GDM1 (cell line): ENCODE data around the gene ALDH4A1.

Experiments used
- DNase-seq: peaks from one replicate; lab custom pipeline; 2025; lab: John Stamatoyannopoulos, UW

Gene ALDH4A1

DNA sequence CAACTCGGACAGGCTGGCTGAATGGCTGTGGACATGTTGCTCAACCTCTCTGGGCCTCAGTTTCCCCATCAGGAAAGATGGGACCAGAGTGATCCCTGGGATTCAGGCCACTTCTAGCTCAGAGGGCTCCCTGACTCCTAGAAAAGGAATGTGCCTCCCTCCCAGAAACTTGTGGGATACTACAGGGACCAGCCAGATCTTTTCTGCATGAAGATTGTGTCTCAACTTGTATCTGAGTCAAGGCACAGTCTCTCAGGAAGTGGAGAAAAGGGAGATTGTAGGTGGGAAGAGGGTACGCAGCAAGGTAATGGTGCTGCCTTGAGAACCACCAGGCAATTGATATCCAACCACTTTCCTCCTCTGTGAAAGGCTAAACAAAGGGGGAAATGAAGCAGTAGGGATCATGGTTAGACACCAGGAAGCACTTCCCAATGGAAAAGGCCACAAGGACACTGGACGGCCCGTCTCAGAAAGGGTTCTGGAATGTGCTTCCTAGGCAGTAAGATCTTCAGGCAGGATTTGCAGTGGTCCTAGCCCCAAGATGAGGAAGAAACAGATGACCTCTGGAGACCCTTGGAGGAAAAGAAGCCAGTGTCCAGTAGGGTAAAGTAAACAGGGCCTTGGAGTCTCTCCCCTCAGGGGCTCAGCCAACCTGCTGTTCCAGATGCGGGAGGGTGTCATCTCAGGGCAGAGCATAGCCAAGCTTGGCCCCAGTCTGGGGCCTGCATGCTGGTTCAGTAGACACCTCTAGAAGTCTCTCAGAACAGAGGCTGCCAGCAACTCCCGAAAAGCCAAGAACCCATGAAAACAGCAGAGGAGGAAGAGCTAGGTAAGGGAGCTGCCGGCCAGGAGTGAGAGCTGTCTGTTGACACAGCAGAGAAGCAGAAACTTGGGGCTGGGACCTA is 37.3 kb upstream of the ALDH4A1 start:
- DNase-seq = no peak

DNA sequence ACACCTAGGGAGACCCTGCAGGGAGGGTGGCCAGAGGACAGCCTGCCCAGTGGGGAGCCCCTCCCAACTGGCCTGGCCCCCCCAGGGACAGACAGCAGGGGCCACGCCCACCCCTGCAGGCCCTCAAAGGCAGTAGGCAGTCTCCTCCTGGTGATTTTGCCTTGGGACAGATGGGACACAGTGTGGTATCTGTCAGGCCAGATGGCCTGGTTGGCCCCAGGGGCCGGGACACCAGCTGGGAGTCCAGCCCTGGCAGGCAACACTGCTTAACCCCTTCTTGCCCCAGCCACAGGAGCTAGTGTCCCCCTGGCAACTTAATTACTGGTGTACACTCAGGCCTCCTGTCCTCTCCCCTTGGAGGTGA is 36.3 kb upstream of the ALDH4A1 start:
- no peak for DNase-seq

DNA sequence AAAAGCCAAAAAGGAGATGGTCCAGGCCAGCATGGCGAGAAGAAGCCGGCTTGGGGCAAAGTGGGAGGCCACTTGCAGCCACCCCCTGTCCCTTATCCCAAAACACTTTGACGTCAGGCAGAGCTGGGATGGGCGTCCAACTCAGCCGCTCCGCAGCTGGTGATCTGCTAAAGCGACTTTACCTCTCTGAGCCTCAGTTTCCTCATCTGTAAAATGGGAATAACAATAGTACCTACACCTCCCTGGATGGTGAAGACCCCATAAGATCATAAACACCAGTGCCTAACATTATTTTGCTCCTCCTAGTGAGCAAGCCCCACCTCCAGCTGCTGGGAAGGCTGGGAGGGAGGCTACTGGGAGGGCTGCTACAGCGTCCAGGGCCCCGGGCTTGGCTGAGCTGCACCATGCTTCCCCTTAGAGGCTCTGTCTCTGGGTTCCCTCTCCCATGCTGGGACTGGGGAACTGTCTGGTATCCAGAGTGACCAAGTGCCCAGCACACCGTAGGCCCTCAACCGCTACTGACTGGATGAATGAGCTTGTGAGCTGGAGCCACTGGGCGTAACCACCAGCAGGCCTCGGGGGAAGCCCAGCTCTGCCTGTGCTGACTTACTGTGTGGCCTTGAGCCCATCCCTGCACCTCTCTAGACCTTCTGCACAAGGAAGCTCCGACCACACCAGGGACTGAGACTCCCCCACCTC is 35.8 kb upstream of the ALDH4A1 start:
- no peak for DNase-seq

- no peak for DNase-seq
These were observed 35.2 kb upstream of the ALDH4A1 start for GRCh38 chr1:18937539-18937938.

DNA sequence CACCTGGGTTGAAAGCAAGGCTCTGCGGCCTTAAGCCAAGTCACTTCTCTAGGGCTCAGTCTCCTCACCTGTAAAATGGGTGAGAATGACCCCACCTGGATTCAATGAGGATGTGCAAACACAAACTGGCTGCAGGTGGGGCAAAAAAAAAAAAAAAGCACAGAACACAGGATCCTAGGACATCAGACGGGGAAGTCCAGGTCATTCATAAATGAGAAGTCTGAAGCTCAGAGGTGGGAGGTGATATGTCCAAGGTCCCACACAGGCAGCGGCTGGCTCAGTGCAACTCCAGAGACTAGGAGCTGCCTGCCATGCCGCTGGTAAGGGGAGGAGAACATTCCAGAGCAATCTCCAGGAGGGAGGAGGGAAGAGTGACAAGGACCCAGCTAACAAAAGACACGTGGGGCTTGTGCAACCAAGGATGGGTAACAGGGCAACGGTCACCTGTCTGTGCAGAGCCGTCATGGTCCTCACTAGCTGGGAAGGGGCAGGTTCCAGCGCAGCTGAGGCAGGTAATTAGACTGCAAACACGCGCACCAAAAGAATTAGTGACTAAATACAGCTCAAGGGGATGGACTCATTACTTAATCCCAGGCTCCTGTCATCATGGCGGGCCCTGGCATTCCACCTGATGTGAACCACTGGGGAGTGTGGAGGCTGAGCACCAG is 34.6 kb upstream of the ALDH4A1 start:
- DNase-seq = no peak

- DNase-seq = no peak
These were observed 34.1 kb upstream of the ALDH4A1 start for GRCh38 chr1:18936471-18936813.

- DNase-seq = no peak
These were observed 32.0 kb upstream of the ALDH4A1 start for GRCh38 chr1:18934205-18935000.

GRCh38 chr1:18932879-18933278 is 30.5 kb upstream of the ALDH4A1 start:
- DNase-seq = no peak

DNA sequence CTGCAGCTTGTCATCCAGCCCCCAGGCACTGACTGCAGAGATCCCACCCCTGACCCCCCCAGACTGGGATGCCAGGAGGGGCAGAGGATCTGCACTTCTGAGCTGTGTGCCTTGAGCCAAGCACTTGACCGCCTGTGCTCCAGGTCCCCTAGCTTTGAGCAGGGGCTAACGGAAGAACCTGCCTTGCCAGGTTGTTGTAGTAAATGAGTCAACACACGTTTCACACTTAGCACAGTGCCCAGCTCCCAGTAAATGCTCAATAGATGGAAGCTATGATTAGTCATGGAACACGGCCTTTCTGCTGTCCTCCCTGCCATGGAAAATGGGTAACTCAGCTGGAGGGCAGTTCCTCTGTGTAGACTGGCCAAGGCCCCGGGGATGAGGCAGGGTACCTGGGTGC is 30.0 kb upstream of the ALDH4A1 start:
- no peak for DNase-seq

DNA sequence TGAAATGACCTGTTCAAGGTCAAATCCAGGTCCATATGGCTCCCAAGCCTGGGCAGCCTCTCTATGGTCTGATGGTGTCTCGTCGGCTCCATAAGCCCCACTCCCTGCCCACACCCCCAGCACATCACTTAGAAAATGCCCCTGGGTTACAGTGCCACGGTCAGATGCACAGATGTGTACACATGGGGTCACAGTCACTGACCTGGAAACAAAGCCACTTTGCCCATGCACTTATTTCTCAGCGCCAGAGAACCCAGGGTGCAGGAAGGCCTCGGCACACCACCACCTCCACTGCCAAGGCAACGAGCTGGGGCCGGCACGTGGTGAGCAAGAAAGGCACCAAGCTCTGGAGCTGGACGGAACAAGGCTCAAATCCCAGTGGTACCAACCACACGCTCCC is 29.4 kb upstream of the ALDH4A1 start:
- DNase-seq = no peak

GRCh38 chr1:18929686-18930085 is 27.3 kb upstream of the ALDH4A1 start:
- DNase-seq = no peak

DNA sequence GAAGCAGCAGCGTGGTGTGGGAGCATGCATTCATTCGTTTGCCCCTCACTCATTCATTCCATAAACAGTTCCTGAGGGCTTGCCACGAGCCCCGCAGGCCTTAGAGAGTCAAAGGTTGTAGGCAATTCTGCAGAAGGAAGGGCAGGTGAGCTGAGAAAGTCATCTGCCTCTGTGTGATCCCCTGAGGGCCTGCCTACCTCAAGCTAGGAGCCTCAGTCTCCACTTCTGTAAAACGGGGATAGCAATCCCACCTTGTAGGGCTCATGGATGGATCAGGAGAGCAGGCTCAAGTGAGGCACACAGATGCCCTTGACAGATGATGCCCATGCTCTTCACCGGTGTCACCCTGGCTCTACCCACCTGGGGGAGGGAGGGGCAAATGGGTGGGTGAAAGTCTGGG is 26.6 kb upstream of the ALDH4A1 start:
- DNase-seq = no peak

GRCh38 chr1:18928406-18928805 is 26.1 kb upstream of the ALDH4A1 start:
- no peak for DNase-seq

- DNase-seq = peak; percentile 76
These were observed 25.4 kb upstream of the ALDH4A1 start for GRCh38 chr1:18927654-18928272.

DNA sequence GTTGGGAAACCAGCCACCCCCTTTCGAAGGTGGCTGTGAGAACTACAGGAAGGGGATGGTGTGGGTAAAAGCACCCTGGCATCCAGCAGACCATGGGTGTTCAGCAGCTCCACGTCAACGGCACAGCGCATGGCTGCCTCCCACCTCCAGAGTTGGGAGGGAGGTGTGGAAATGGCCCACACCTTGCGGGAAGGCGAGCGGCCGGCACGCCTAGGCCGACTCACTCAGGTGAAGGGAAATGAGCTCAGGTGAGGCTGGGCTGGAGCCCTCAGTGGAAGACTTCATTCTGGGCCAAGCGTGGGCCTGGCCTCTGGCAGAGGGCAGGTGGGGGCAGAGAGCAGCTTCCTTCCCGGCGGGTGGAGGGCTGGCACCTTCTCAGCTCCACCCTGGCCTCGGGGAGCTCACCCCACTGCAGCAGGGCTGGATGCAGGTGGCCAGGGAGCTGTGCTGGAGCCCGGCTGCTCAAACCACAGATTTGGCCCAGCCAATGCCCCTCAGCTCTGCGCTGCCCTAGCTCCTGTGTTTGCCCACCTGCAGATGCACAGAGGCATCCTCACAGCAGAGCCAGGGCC is 24.8 kb upstream of the ALDH4A1 start:
- no peak for DNase-seq

- peak; percentile 91 for DNase-seq
These were observed 24.1 kb upstream of the ALDH4A1 start for GRCh38 chr1:18926315-18927081.

DNA sequence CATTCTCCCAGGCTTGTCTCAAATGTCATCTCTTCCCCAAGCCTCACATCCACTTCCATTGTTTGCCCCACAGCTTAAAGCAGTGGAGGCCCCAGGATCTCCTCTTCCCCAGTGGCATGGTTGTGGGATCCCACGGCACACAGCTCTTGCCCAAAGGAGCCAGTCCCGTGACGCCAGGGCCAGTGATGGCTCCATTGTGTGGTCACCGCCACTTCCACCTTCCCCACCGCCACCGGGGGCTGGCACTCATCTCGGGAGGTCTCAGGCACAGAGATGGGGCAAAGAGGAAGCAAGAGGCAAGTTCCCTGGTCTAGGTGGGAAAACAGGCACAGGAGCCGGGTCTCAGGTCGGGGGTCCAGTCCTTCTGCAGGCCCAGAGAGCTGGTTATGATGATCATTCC is 22.9 kb upstream of the ALDH4A1 start:
- no peak for DNase-seq

DNA sequence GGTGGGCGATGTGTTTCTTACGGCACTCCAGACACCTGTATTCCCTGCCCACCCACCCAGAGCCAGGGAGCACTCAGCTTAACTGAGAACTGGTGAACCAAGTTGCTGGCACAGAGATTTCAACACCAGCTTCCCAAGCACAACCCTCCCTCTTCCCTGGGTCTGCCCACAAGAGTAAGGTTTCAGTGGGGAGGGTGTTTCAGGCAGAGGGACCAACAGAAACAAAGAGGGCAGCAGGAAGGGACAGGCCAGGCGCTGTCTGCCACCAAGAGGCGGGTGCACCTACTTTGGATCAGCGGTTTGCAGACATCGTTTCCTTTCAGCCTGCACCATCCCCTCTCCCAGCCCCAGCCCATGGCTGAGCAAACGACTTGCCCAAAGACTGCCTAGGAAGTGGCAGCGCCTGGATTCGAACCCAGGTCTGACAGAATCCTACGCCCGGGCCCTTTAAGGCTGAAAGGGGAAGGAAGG is 21.9 kb upstream of the ALDH4A1 start:
- peak; percentile 35 for DNase-seq

- peak; percentile 74 for DNase-seq
These were observed 21.4 kb upstream of the ALDH4A1 start for GRCh38 chr1:18923756-18924211.
